Activated T-cell treated with anti-CD3 and anti-CD28 coated beads for 4 hours (primary cell): ENCODE results near the gene SENP5.
"Not testable (repeated sequence)": the region's sequence is repeated elsewhere in the genome, so short reads cannot be mapped to it uniquely, and the experiment has no call there.

Experiments used
- DNase-seq: peaks from one replicate; pipeline ENCODE4 v3.0.0-alpha.2; 2020

Gene SENP5

GRCh38 chr3:196944037-196944790, 76.5 kb downstream of the SENP5 start:
- DNase-seq: not testable (repeated sequence)

- DNase-seq: no peak
Observed at GRCh38 chr3:196947136-196947859, 79.6 kb downstream of the SENP5 start.

- no peak for DNase-seq
Observed at GRCh38 chr3:196947860-196948441, 80.2 kb downstream of the SENP5 start.

- DNase-seq: no peak
Observed at GRCh38 chr3:196948442-196949284, 80.9 kb downstream of the SENP5 start.

- no peak for DNase-seq
Observed at GRCh38 chr3:196949285-196949619, 81.5 kb downstream of the SENP5 start.

- DNase-seq: no peak
Observed at GRCh38 chr3:196949750-196950149, 82.0 kb downstream of the SENP5 start.

- no peak for DNase-seq
Observed at GRCh38 chr3:196951371-196951770, 83.7 kb downstream of the SENP5 start.

- no peak for DNase-seq
Observed at GRCh38 chr3:196954832-196955231, 87.1 kb downstream of the SENP5 start.

GRCh38 chr3:196962108-196962929, 94.6 kb downstream of the SENP5 start:
- DNase-seq: no peak

GRCh38 chr3:196962930-196963630, 95.4 kb downstream of the SENP5 start:
- DNase-seq: no peak

- DNase-seq: no peak
Observed at GRCh38 chr3:196963631-196963953, 95.9 kb downstream of the SENP5 start.

GRCh38 chr3:196965112-196965803, 97.5 kb downstream of the SENP5 start:
- no peak for DNase-seq

- no peak for DNase-seq
Observed at GRCh38 chr3:196965804-196966173, 98.1 kb downstream of the SENP5 start.

GRCh38 chr3:196966526-196967401, 99.0 kb downstream of the SENP5 start:
- DNase-seq: no peak

GRCh38 chr3:196967412-196968232, 99.9 kb downstream of the SENP5 start:
- DNase-seq: no peak

- no peak for DNase-seq
Observed at GRCh38 chr3:196968233-196969133, 100.8 kb downstream of the SENP5 start, which contains the start of gene PIGZ. Gene PIGZ (minus strand): TSS chr3:196968833. CDS start chr3:196952031, 16,802 bp downstream.

- DNase-seq: peak; percentile 22
Observed at GRCh38 chr3:196969134-196969659, 101.5 kb downstream of the SENP5 start.
